H1 (cell line): ENCODE data around the gene DPYSL4. TPM values are rescaled to one million over a fixed set of nuclear protein-coding genes. Genes with fewer than 3 reads are reported as not detected.
A peak's percentile ranks its signal among the peaks of the same experiment; 100 is the strongest.

ENCODE experiments used
- CTCF ChIA-PET: fragments of 300-600 bp; sonication (Branson Sonifier 250); formaldehyde crosslinking; loops from one replicate; lab custom pipeline; 2021; ENCODE audit not compliant: partially characterized antibody; lab: Charles Lee
- POLR2A ChIA-PET: fragments of 300-600 bp; sonication (Branson Sonifier 250); formaldehyde crosslinking; loops from one replicate; lab custom pipeline; 2021; ENCODE audit warnings: inconsistent platforms; ENCODE audit not compliant: partially characterized antibody; lab: Charles Lee
- DNase-seq, 2 experiments: peaks; one replicate each; pipeline versions ENCODE4 v3.0.0 to v3.0.0-alpha.2; 2010 to 2022; ENCODE audit warnings: low spot score in 2 of 2, low read depth in 1 of 2, mixed read lengths in 1 of 2
- FAIRE-seq: peaks from 2 replicates; lab custom pipeline; 2011; peaks lifted over from hg19 to GRCh38; lab: Jason Lieb, UNC
- H2AFZ ChIP-seq: 2 replicates; pipeline ENCODE4 v1.8.1; 2012; ENCODE audit warnings: low read length, inconsistent platforms
- H2AK5ac ChIP-seq: 2 replicates; pipeline ENCODE4 v1.6.1; 2013; ENCODE audit warnings: low read depth, low read length
- H2BK120ac ChIP-seq: replicated peaks from 2 replicates; pipeline ENCODE3; 2013; ENCODE audit warnings: low read depth, low read length, inconsistent platforms
- H2BK12ac ChIP-seq: 2 replicates; pipeline ENCODE4 v1.6.1; 2013; ENCODE audit warnings: low read depth, low read length
- H2BK15ac ChIP-seq: 2 replicates; pipeline ENCODE4 v1.6.1; 2013; ENCODE audit warnings: low read length
- H2BK20ac ChIP-seq: 2 replicates; pipeline ENCODE4 v1.6.1; 2013; ENCODE audit warnings: low read length
- H2BK5ac ChIP-seq: 2 replicates; pipeline ENCODE4 v1.6.1; 2013; ENCODE audit warnings: low read depth, low read length
- H3K14ac ChIP-seq: 2 replicates; pipeline ENCODE4 v1.6.1; 2013; ENCODE audit warnings: inconsistent platforms; ENCODE audit not compliant: insufficient read length
- H3K18ac ChIP-seq: 2 replicates; pipeline ENCODE4 v1.6.1; 2013; ENCODE audit warnings: low read length; ENCODE audit errors: extremely low read depth
- H3K23ac ChIP-seq: 2 replicates; pipeline ENCODE4 v1.6.1; 2013; ENCODE audit warnings: inconsistent platforms; ENCODE audit not compliant: insufficient read length
- H3K23me2 ChIP-seq: 2 replicates; pipeline ENCODE4 v1.6.1; 2013; ENCODE audit warnings: low read depth, low read length
- H3K27ac ChIP-seq: 2 replicates; pipeline ENCODE4 v1.6.1; 2011; ENCODE audit warnings: low read depth, low read length, inconsistent platforms
- H3K27me3 ChIP-seq, 4 experiments: replicated peaks in 1 of 4; 1 replicate in 1 of 4; 2 replicates in 3 of 4; pipeline versions ENCODE4 v1.6.1 to v1.8.1; 2011 to 2013; ENCODE audit warnings: low read length in 3 of 4, mild to moderate bottlenecking in 3 of 4, inconsistent platforms in 2 of 4, mixed read lengths in 2 of 4, moderate library complexity in 1 of 4; ENCODE audit not compliant: control insufficient read depth in 3 of 4, insufficient read depth in 3 of 4; ENCODE audit errors: extremely low read depth in 1 of 4
- H3K36me3 ChIP-seq, 4 experiments: 2 replicates each; pipeline versions ENCODE4 v1.6.1 to v1.8.1; 2011 to 2013; ENCODE audit warnings: mild to moderate bottlenecking in 4 of 4, low read length in 3 of 4, moderate library complexity in 2 of 4, control low read depth in 1 of 4, inconsistent platforms in 1 of 4; ENCODE audit not compliant: insufficient read depth in 4 of 4, control insufficient read depth in 2 of 4
- H3K4ac ChIP-seq: replicated peaks from 2 replicates; pipeline ENCODE3; 2013; ENCODE audit warnings: low read length, low read depth, mixed read lengths, inconsistent platforms; ENCODE audit not compliant: insufficient read length
- H3K4me1 ChIP-seq, 4 experiments: replicated peaks in 1 of 4; 1 replicate in 1 of 4; 2 replicates in 3 of 4; pipeline versions ENCODE4 v1.6.1 to v1.8.1; 2011 to 2013; ENCODE audit warnings: low read length in 3 of 4, inconsistent platforms in 2 of 4, mixed read lengths in 1 of 4; ENCODE audit not compliant: insufficient read depth in 4 of 4, control insufficient read depth in 3 of 4
- H3K4me2 ChIP-seq, 2 experiments: 2 replicates each; pipeline versions ENCODE4 v1.6.1 to v1.8.1; 2011 to 2013; ENCODE audit warnings: low read depth in 2 of 2, low read length in 2 of 2, control low read depth in 1 of 2, inconsistent platforms in 1 of 2, mild to moderate bottlenecking in 1 of 2; ENCODE audit not compliant: insufficient read depth in 1 of 2
- H3K4me3 ChIP-seq, 4 experiments: fragments of 200-600, 300-600 bp in 1 of 4; sonication (generic), shearing (Covaris generic), sonication (Bioruptor Twin) in 1 of 4; 2 replicates each; pipeline versions ENCODE4 v1.5.1 to v1.8.1; 2011 to 2016; ENCODE audit warnings: low read length in 4 of 4, low read depth in 3 of 4, control low read depth in 2 of 4, inconsistent platforms in 2 of 4, mild to moderate bottlenecking in 2 of 4, mixed read lengths in 1 of 4, moderate library complexity in 1 of 4; ENCODE audit not compliant: insufficient read depth in 2 of 4; ENCODE audit errors: extremely low read depth in 1 of 4
- H3K56ac ChIP-seq: replicated peaks from 2 replicates; pipeline ENCODE3; 2013; ENCODE audit warnings: low read depth, mild to moderate bottlenecking, mixed read lengths, low read length, inconsistent platforms; ENCODE audit not compliant: insufficient read length
- H3K79me1 ChIP-seq: 2 replicates; pipeline ENCODE4 v1.6.1; 2013; ENCODE audit warnings: low read depth, low read length, control low read depth
- H3K79me2 ChIP-seq, 2 experiments: 2 replicates each; pipeline versions ENCODE4 v1.6.1 to v1.8.1; 2012 to 2013; ENCODE audit warnings: low read length in 2 of 2, mild to moderate bottlenecking in 2 of 2, inconsistent platforms in 1 of 2; ENCODE audit not compliant: insufficient read depth in 2 of 2, control insufficient read depth in 1 of 2
- H3K9ac ChIP-seq, 4 experiments: replicated peaks in 1 of 4; 1 replicate in 1 of 4; 2 replicates in 3 of 4; pipeline versions ENCODE4 v1.6.1 to v1.8.1; 2011 to 2013; ENCODE audit warnings: low read depth in 3 of 4, low read length in 3 of 4, control low read depth in 2 of 4, mild to moderate bottlenecking in 2 of 4, moderate library complexity in 2 of 4, inconsistent platforms in 1 of 4; ENCODE audit errors: extremely low read depth in 1 of 4
- H3K9me3 ChIP-seq, 2 experiments: 2 replicates each; pipeline versions ENCODE4 v1.6.1 to v1.8.1; 2012 to 2013; ENCODE audit warnings: mild to moderate bottlenecking in 2 of 2, moderate library complexity in 2 of 2, control low read depth in 1 of 2, inconsistent platforms in 1 of 2, low read depth in 1 of 2, low read length in 1 of 2, mixed read lengths in 1 of 2; ENCODE audit not compliant: insufficient read depth in 2 of 2
- H4K20me1 ChIP-seq, 2 experiments: replicated peaks in 1 of 2; 2 replicates each; pipeline versions ENCODE3 to v1.8.1; 2011 to 2013; ENCODE audit warnings: inconsistent platforms in 2 of 2, low read length in 2 of 2, mild to moderate bottlenecking in 1 of 2; ENCODE audit not compliant: insufficient read depth in 2 of 2, control insufficient read depth in 1 of 2
- H4K5ac ChIP-seq: 2 replicates; pipeline ENCODE4 v1.6.1; 2013; ENCODE audit warnings: low read length, low read depth, mixed read lengths, inconsistent platforms; ENCODE audit not compliant: insufficient read length
- H4K8ac ChIP-seq: 2 replicates; pipeline ENCODE4 v1.8.0; 2013; ENCODE audit warnings: mild to moderate bottlenecking, moderate library complexity, low read length, inconsistent platforms; ENCODE audit not compliant: insufficient read depth; ENCODE audit errors: extremely low read depth
- H4K91ac ChIP-seq: replicated peaks from 2 replicates; pipeline ENCODE3; 2013; ENCODE audit warnings: low read length, mixed read lengths, inconsistent platforms; ENCODE audit not compliant: insufficient read length
- CEBPB ChIP-seq: IDR thresholded peaks from 2 replicates; pipeline ENCODE4 v1.6.1; 2012; ENCODE audit warnings: low read depth, low read length
- CREB1 ChIP-seq: IDR thresholded peaks from 2 replicates; pipeline ENCODE4 v1.6.1; 2012; ENCODE audit warnings: inconsistent platforms
- HDAC6 ChIP-seq: IDR thresholded peaks from one replicate; pipeline ENCODE4 v1.7.1; 2012; ENCODE audit warnings: low read depth, mild to moderate bottlenecking, inconsistent platforms, low read length, moderate library complexity
- POU5F1 ChIP-seq: IDR thresholded peaks from 2 replicates; pipeline ENCODE4 v1.6.1; 2011; ENCODE audit warnings: low read depth, mild to moderate bottlenecking, low read length, moderate library complexity
- SIN3A ChIP-seq, 2 experiments: IDR thresholded peaks in 1 of 2; conservative IDR thresholded peaks in 1 of 2; 2 replicates each; pipeline ENCODE4 v1.6.1; 2011 to 2012; ENCODE audit warnings: low read length in 2 of 2, improper control_type of control experiment in 1 of 2, low read depth in 1 of 2, mild to moderate bottlenecking in 1 of 2
- TAF7 ChIP-seq: optimal IDR thresholded peaks from 2 replicates; pipeline ENCODE3; 2011; ENCODE audit warnings: low read depth, mild to moderate bottlenecking, inconsistent platforms, low read length, moderate library complexity, borderline replicate concordance
- WGBS, 2 experiments: shearing (Covaris generic) in 1 of 2; methylation state at CpG; one replicate each; pipeline versions ENCODE4 v1.1.6 to v1.1.7; 2013 to 2015; ENCODE audit warnings: low lambda C conversion rate in 2 of 2, mixed read lengths in 2 of 2, inconsistent platforms in 1 of 2, low coverage in 1 of 2, missing lambda C conversion rate in 1 of 2; ENCODE audit not compliant: insufficient replicate concordance in 2 of 2, insufficient coverage in 1 of 2, insufficient read length in 1 of 2; ENCODE audit errors: extremely low coverage in 1 of 2, missing lambda C conversion rate in 1 of 2; 5-methylcytosine and 5-hydroxymethylcytosine counted together
- polyA plus RNA-seq, 7 experiments: library from polyadenylated mRNA; depleted of rRNA in 3 of 7; stranded (reverse) in 5 of 7; unstranded in 2 of 7; fragments of >200 nt in 5 of 7; fragments of 200-250 nt in 2 of 7; gene quantifications; 1 replicate in 5 of 7; 2 replicates in 1 of 7; 4 replicates in 1 of 7; pipeline versions ENCODE4 v1.2.1 to v1.2.3, GENCODE V29; 2011 to 2013; ENCODE audit warnings: missing spikeins in 2 of 7, mixed read lengths in 2 of 7
- total RNA-seq: library from RNA; stranded (reverse); fragmentation: NEBNext Ultra II Directional; extraction: Animal tissue kit (Norgen Biotek cat#: 25700); gene quantifications from 2 replicates; pipeline ENCODE4 v1.2.1, GENCODE V29; 2021

DPYSL4 gene
- total and polyA plus RNA-seq, 2 of the 8 experiments (the other 6 are each of a cell fraction or from before 2014, with no cell fraction given), result 12.9 to 15.2 TPM

- 57% methylated on average over 14 of the region's 16 CpGs; no CpG with 5 or more reads in 1 of the 2 experiments for WGBS, 2 experiments
- no peaks in the 10 kb centered on the region for H3K27me3 ChIP-seq
- H3K9me3 ChIP-seq, result peaks cover 4 to 8% of the 10 kb centered on the region in 2 experiments; a peak in 1 of 4 replicates
- no peak overlapping the region for H3K4ac ChIP-seq
- no peak overlapping the region for H3K23ac ChIP-seq
- H3K56ac ChIP-seq, result no peak overlapping the region
- H3K4me1 ChIP-seq, result no peaks in the 10 kb centered on the region; a peak in 1 of 7 replicates
- H3K4me2 ChIP-seq, result no peak overlapping the region
- peak overlapping the region; percentile 32 for H4K5ac ChIP-seq
- DNase-seq (peak; percentile 63 to 86), FAIRE-seq (no peak)
- H3K9ac ChIP-seq, result no peak overlapping the region
- H2BK120ac ChIP-seq, result no peak overlapping the region
- no peak overlapping the region for H3K4me3 ChIP-seq
- 0 out of 2 replicates have a peak overlapping the region, but pooled peaks have one; percentile 9 for H2AFZ ChIP-seq
- CTCF ChIA-PET, result interaction anchor here (0.6 to 3.8 kb wide), 18 partner anchors 11 to 421 kb away, joined by 3 to 21 read pairs (median 4); no protein-coding TSS in a partner anchor
- no peak overlapping the region for H3K27ac ChIP-seq
- POLR2A ChIA-PET, result interaction anchor here (1.7 kb wide), 1 partner anchor 126 kb away, joined by 3 read pairs; no protein-coding TSS in a partner anchor
- no peaks in the 10 kb centered on the region; the same call in 1 of the 2 replicates for H3K79me1 ChIP-seq
- no peaks in the 10 kb centered on the region for H3K23me2 ChIP-seq
- no peak overlapping the region for H3K14ac ChIP-seq
- H2BK5ac ChIP-seq, result no peak overlapping the region
- H4K8ac ChIP-seq, result no peak overlapping the region
- no peak overlapping the region for H2AK5ac ChIP-seq
- H3K79me2 ChIP-seq, result no peaks in the 10 kb centered on the region
- H3K36me3 ChIP-seq, result no peaks in the 10 kb centered on the region
- no peak overlapping the region; the same call in 1 of the 2 replicates for H3K18ac ChIP-seq
- H4K20me1 ChIP-seq, result peaks cover 0 to 2% of the 10 kb centered on the region in 2 experiments
- no peak overlapping the region for H2BK20ac ChIP-seq
- peak overlapping the region; percentile 64 for H4K91ac ChIP-seq
- H2BK15ac ChIP-seq, result no peak overlapping the region
- H2BK12ac ChIP-seq, result no peak overlapping the region
- TF ChIP-seq POU5F1, result no peak
- no peak for TF ChIP-seq CREB1
- TF ChIP-seq TAF7, result no peak
- no peak for TF ChIP-seq HDAC6
- peak in 1 of 2 experiments; percentile 49; a peak in 1 of 4 replicates for TF ChIP-seq SIN3A (conservative IDR thresholded peaks at IDR 0.05 in 1 of 2, IDR thresholded peaks at IDR 0.05 in 1 of 2; ENCODE audit: low read depth in 1 of 2, low read length in 2 of 2)
- no peak for TF ChIP-seq CEBPB
Measured at GRCh38 chr10:132223156-132223590, 36.4 kb downstream of the DPYSL4 start.
